ENCODE results near the gene ZFPL1. TPM values are rescaled to one million over a fixed set of nuclear protein-coding genes. Genes with fewer than 3 reads are reported as not detected.

Gene ZFPL1
- total and polyA plus RNA-seq, 4 donors: 12.3 to 19.2 (median 16.3) TPM

- TF ChIP-seq RXRA (IDR thresholded peaks at IDR 0.05) (peak in 1 of 2 donors; percentile 14), JUND (IDR thresholded peaks at IDR 0.05) (no peak), SP1 (IDR thresholded peaks at IDR 0.05) (peak; percentile 9)
Observed at GRCh38 chr11:65110354-65110861, 26.4 kb downstream of the ZFPL1 start (continued).

- no peak for TF ChIP-seq JUND (IDR thresholded peaks at IDR 0.05)
- TF ChIP-seq YY1 (IDR thresholded peaks at IDR 0.05): no peak
- no peak for TF ChIP-seq CTCF (IDR thresholded peaks at IDR 0.05; ENCODE audit: low read depth, low read length, missing input control)
- TF ChIP-seq FOXA1 (IDR thresholded peaks at IDR 0.05): no peak
- no peak for TF ChIP-seq EGR1 (IDR thresholded peaks at IDR 0.05; ENCODE audit: low read depth in 2 of 2)
- no peak for TF ChIP-seq RAD21 (IDR thresholded peaks at IDR 0.05)
- no peak for TF ChIP-seq HNF4A (conservative IDR thresholded peaks at IDR 0.05)
- TF ChIP-seq ZBTB33 (IDR thresholded peaks at IDR 0.05): no peak
- no peak for TF ChIP-seq NR2F2 (IDR thresholded peaks at IDR 0.05)
- TF ChIP-seq GABPA (IDR thresholded peaks at IDR 0.05 in 1 of 2, conservative IDR thresholded peaks at IDR 0.05 in 1 of 2): no peak
- H3K4me1 ChIP-seq (ENCODE audit: control insufficient read depth in 4 of 4, insufficient read depth in 4 of 4, low read length in 3 of 4): peaks cover 22 to 56% (median 47%) of the 10 kb centered on the region in 4 donors
- H3K27ac ChIP-seq (ENCODE audit: low read depth in 1 of 2, low read length in 2 of 2): peak overlapping the region; percentile 59 to 87
- peaks cover 0 to 13% (median 10%) of the 10 kb centered on the region in 4 donors for H3K36me3 ChIP-seq (ENCODE audit: control insufficient read depth in 4 of 4, insufficient read depth in 3 of 4, low read depth in 1 of 4, low read length in 3 of 4)
- no peaks in the 10 kb centered on the region for H3K9me3 ChIP-seq (ENCODE audit: control insufficient read depth in 4 of 4, low read length in 3 of 4)
- no peaks in the 10 kb centered on the region for H3K27me3 ChIP-seq (ENCODE audit: control insufficient read depth in 4 of 4, insufficient read depth in 4 of 4, low read length in 3 of 4)
- H3K4me3 ChIP-seq (ENCODE audit: low read depth in 1 of 3, low read length in 3 of 3): peak overlapping the region in 1 of 3 donors; percentile 11
- WGBS: 53% methylated on average over 31 of the region's 31 CpGs
- no peak overlapping the region for H3K9ac ChIP-seq (ENCODE audit: low read depth in 1 of 2, low read length in 2 of 2)
- no peak for DNase-seq (ENCODE audit: low spot score)
Observed at GRCh38 chr11:65111159-65111743, 27.2 kb downstream of the ZFPL1 start.

- WGBS: under 1% methylated on average over 64 of the region's 64 CpGs
- peak; percentile 98 for DNase-seq (ENCODE audit: low spot score)
- H3K9ac ChIP-seq (ENCODE audit: low read depth in 1 of 2, low read length in 2 of 2): peak within 1 kb of the TSS; percentile 31 to 62
- no peaks in the 10 kb centered on the region for H3K27me3 ChIP-seq (ENCODE audit: control insufficient read depth in 4 of 4, insufficient read depth in 4 of 4, low read length in 3 of 4)
- peak within 1 kb of the TSS; percentile 29 to 71 (median 55) for H3K4me3 ChIP-seq (ENCODE audit: low read depth in 1 of 3, low read length in 3 of 3)
- H3K36me3 ChIP-seq (ENCODE audit: control insufficient read depth in 4 of 4, insufficient read depth in 3 of 4, low read depth in 1 of 4, low read length in 3 of 4): peaks cover 0 to 13% (median 10%) of the 10 kb centered on the region in 4 donors
- H3K27ac ChIP-seq (ENCODE audit: low read depth in 1 of 2, low read length in 2 of 2): peak within 1 kb of the TSS; percentile 83 to 87
- H3K4me1 ChIP-seq (ENCODE audit: control insufficient read depth in 4 of 4, insufficient read depth in 4 of 4, low read length in 3 of 4): peaks cover 26 to 63% (median 54%) of the 10 kb centered on the region in 4 donors
- H3K9me3 ChIP-seq (ENCODE audit: control insufficient read depth in 4 of 4, low read length in 3 of 4): no peaks in the 10 kb centered on the region
- peak in 1 of 2 donors; percentile 21 for TF ChIP-seq EGR1 (IDR thresholded peaks at IDR 0.05; ENCODE audit: low read depth in 2 of 2)
- TF ChIP-seq SP1 (IDR thresholded peaks at IDR 0.05): peak; percentile 73
- TF ChIP-seq YY1 (IDR thresholded peaks at IDR 0.05): peak; percentile 74
- no peak for TF ChIP-seq FOXA2 (IDR thresholded peaks at IDR 0.05)
- TF ChIP-seq REST (IDR thresholded peaks at IDR 0.05): peak; percentile 90
- no peak for TF ChIP-seq FOXA1 (IDR thresholded peaks at IDR 0.05)
- TF ChIP-seq GABPA (IDR thresholded peaks at IDR 0.05 in 1 of 2, conservative IDR thresholded peaks at IDR 0.05 in 1 of 2): peak in 1 of 2 donors; percentile 58
- TF ChIP-seq RAD21 (IDR thresholded peaks at IDR 0.05): no peak
- TF ChIP-seq MAX (IDR thresholded peaks at IDR 0.05): peak; percentile 50
- no peak for TF ChIP-seq HNF4G (IDR thresholded peaks at IDR 0.05)
- peak; percentile 13 to 27 for TF ChIP-seq RXRA (IDR thresholded peaks at IDR 0.05)
- no peak for TF ChIP-seq TAF1 (conservative IDR thresholded peaks at IDR 0.05)
- TF ChIP-seq HNF4A (conservative IDR thresholded peaks at IDR 0.05): peak in 1 of 2 donors; percentile 25
- peak in 1 of 2 donors; percentile 13 for TF ChIP-seq JUND (IDR thresholded peaks at IDR 0.05)
Observed at GRCh38 chr11:65111744-65112545, 27.9 kb downstream of the ZFPL1 start, which contains the start of gene TM7SF2. TM7SF2 (plus strand) TSS chr11:65111872; CDS start chr11:65112016, 144 bp downstream.
